Measurements from ENCODE around the gene ENTPD5.
"Not testable (repeated sequence)": the region's sequence is repeated elsewhere in the genome, so short reads cannot be mapped to it uniquely, and the experiment has no call there.

Gene ENTPD5

GRCh38 chr14:74018586-74019407, at the start of gene ENTPD5, which contains the start of gene BBOF1:
ENTPD5 (minus strand) TSS chr14:74019288; CDS start chr14:73988102, 31,186 bp downstream.
BBOF1 (plus strand) TSS chr14:74019349; CDS start chr14:74019479, 130 bp downstream.
- DNase-seq (ENCODE audit: low read depth): peak; percentile 72

GRCh38 chr14:74065746-74066575, 46.9 kb upstream of the ENTPD5 start:
- no peak for DNase-seq (ENCODE audit: low read depth)

DNA sequence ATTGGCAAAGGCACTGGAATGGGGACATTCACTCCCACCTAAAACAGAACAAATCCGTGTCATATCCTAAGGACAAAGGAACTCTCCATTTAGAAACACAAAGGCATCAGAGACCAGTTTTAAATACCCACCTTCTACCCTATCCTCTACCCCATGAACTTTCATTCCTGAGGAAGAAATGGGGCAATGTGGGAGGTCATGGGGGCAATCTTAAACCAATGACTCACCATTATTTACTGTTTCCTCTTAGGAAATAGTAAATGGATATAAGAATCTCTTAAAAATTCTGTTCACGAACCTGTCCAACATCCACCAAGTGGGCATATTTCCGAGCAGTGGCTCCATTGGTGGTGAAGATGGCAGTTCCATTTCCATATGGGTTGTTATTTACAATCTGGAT, 45.8 kb upstream of the ENTPD5 start:
- no peak for DNase-seq (ENCODE audit: low read depth)

DNA sequence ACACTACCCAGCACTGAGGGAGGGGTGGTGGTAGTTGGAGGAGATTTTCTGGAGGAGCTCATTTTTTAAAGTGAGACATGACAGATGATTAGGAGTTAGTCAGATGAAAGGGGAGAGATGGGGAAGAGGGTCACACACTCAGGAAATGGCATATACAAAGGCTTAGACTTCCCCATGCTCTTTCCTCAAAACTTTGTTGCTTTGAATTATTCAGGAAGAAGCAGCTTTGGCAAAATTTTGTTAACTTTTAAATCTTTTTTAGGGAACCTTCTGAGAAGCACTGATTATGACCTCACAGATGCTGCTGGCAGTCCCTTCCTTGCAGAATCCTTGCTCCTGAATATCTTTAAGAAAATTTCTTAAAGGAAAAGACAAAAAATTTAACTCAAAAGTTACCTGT, 45.3 kb upstream of the ENTPD5 start:
- DNase-seq (ENCODE audit: low read depth): no peak

DNA sequence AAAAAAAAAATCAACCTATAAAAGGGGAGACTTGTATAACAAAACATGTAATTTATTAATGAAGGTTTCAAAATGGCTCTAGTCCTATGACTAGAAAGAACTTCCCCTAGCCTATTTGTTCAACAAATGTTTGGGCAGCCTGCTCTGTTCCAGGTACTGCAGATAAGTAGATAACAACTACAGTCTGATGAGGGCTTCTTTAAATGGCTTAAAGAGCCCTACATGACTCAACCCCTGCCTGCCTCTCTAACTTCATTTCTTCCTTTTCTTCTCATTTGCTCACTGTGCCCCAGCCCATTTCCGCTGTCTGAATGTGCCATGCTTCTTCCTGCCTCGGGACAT, 43.7 kb upstream of the ENTPD5 start:
- DNase-seq (ENCODE audit: low read depth): no peak

GRCh38 chr14:74049876-74050495, 30.9 kb upstream of the ENTPD5 start:
- no peak for DNase-seq (ENCODE audit: low read depth)

GRCh38 chr14:74048281-74048680, 29.2 kb upstream of the ENTPD5 start:
- DNase-seq (ENCODE audit: low read depth): no peak

DNA sequence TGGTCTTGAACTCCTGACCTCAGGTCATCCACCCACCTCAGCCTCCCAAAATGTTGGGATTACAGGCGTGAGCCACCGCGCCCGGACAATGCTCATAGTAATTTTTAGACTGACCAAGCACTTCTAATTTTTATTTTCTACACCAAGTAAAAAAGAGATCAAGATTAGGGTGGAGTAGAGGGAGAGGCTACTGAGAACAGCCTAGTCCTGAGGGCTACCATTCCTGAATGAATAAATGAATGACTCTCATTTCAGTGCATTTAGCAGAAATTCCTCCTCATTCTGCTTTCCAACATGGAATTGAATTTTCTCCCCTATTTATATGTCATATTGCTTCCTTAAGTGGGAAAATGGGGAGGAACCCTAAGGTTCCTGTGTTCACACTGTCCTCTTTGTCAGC, 26.4 kb upstream of the ENTPD5 start:
- DNase-seq (ENCODE audit: low read depth): no peak

- no peak for DNase-seq (ENCODE audit: low read depth)
Observed at GRCh38 chr14:74042296-74042695, 23.2 kb upstream of the ENTPD5 start.

DNA sequence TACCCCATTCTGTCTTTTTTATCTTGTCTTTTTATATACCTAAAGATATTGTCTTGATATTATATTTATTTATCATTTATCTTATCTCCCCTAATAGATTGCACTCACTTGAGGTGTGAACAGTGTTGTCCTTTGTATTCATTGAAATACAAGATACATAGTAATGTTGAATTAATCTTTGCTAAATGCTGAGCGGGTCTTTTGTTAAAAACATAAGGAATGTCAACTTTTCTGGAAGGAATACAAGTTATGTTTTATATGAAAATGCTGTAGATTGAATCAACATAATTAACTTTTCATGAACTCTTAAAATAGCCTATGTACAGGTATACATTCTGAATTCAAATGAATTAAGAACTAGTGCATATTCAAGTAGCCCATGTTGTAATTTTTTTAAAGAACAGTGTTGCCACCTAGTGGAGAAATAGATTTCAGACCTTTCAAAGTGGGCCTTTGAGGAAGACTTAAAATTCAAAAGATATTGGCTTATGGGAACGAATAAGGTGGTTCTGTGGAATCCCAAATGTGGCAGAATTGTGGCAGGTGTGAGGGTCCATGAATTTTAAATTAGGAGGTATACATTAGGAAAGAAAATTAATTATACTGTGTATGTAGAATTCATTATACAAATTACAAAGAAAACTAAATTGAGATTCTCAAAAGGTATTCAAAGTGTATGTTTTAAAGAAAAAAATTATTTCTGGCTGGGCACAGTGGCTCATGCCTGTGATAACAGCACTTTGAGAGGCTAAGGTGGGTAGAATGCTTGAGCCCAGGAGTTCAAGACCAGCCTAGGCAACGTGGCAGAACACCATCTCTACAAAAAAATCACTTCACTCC, 19.2 kb upstream of the ENTPD5 start:
- DNase-seq (ENCODE audit: low read depth): peak; percentile 25

DNA sequence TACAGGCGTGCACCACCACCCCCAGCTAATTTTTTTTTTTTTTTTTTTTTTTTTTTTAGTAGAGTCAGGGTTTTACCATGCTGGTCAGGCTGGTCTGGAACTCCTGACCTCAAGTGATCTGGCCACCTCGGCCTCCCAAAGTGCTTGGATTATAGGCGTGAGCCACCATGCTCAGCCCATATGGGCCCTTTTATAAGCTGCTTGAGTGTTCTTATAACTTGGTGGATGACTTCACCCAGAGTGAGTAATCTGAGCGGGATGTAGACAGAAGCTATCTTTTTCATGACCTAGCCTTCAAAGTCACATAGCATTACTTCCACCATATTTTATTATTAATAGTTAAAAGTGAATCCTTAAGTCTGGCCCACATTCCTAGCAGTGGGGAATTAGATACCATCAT, 16.5 kb upstream of the ENTPD5 start:
- DNase-seq (ENCODE audit: low read depth): no peak

DNA sequence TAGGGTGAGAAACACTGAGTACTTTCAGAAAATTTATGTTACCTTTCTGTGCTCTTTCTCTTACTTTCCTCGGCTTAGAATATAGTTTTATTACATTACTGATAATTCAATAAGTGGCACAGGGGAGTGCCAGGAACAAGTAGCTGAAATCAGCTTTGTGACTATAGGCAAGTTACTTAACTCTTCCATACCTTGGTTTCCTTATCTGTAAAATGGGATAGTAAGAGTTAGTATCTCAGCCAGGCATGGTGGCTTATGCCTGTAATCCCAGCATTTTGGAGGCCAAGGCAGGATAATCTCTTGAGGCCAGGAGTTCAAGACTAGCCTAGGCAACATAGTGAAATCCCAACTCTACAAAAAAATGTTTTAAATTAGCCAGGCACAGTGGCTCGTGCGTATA, 15.5 kb upstream of the ENTPD5 start:
- DNase-seq (ENCODE audit: low read depth): no peak

GRCh38 chr14:74029136-74029535, 10.0 kb upstream of the ENTPD5 start:
- no peak for DNase-seq (ENCODE audit: low read depth)

GRCh38 chr14:74022346-74022745, 3.3 kb upstream of the ENTPD5 start:
- no peak for DNase-seq (ENCODE audit: low read depth)

GRCh38 chr14:74019408-74020137, 485 bp upstream of the ENTPD5 start:
- DNase-seq (ENCODE audit: low read depth): no peak

- no peak for DNase-seq (ENCODE audit: low read depth)
Observed at GRCh38 chr14:74018174-74018585, 908 bp downstream of the ENTPD5 start.

DNA sequence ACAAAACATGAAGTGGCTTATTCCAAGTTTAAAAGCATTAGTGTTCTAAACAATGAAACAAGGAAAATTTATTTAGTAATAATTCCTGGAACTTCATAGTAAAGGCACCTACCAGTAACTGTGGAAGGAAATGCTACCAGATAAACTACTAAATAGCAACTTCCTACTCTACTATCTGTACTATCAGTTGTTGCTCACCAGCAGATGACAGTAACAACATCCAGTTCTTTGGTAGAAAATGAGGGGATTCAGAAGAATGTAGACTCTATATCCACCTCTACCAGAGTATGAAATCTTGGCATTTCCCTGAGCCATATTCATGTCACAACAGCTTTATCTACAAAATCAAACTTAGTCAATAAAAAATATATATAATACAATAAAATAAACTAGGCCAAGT, 3.1 kb downstream of the ENTPD5 start:
- DNase-seq (ENCODE audit: low read depth): no peak

- DNase-seq (ENCODE audit: low read depth): no peak
Observed at GRCh38 chr14:74015176-74015575, 3.9 kb downstream of the ENTPD5 start.

GRCh38 chr14:74014299-74014698, 4.8 kb downstream of the ENTPD5 start:
- no peak for DNase-seq (ENCODE audit: low read depth)

DNA sequence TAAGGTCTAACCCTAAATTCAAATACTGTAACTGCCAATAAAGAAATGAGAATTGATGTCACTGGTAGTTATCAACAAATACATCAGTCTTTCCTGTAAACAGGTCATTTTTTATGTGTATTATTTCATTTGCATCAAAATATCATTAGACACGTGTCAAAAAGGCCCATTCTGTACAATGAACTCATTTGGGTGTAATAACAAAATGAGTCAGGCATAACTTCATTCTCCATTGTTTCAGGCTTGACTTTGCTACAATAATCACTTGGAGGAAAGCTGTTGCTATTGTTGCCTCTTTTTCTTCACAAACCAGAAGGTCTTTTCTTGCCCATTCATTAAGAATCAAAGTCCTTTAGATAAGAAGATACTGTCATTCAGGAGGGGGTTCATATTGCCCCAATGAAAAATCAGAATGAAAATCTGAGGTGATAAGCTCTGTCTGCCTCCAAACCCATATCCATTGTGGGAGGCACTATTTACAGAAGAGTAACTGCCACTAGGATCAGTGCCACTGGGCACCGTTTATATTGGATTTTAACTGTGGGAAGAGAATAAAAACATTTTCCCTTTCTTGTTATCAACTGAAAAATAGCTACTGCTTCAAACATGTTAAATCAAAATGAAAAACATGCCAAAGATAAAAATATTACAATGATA, 10.1 kb downstream of the ENTPD5 start:
- DNase-seq (ENCODE audit: low read depth): no peak

DNA sequence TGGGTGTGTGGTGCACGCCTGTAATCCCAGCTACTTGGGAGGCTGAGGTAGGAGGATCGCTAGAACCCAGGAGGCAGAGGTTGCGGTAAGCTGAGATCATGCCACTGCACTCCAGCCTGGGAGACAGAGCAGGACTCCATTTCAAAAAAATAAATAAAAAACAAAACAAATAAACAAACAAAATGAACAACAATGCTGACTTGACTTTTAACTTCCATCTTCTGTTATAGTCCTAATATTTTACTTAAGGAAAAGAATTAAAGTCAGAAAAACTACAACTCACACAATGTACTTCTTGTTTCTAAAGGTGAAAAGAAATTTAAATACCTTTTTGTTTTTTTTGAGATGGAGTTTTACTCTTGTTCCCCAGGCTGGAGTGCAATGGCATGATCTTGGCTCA, 13.4 kb downstream of the ENTPD5 start:
- not testable (repeated sequence) for DNase-seq (ENCODE audit: low read depth)

All from CMK (cell line).